Amygdala (tissue), 56 donors: Measurements from ENCODE around the gene HBP1.
"Not testable (repeated sequence)": the region's sequence is repeated elsewhere in the genome, so short reads cannot be mapped to it uniquely, and the experiment has no call there.

Experiments used
- DNase-seq, 56 donors: peaks; one replicate each; lab custom pipeline; 2025; lab: John Stamatoyannopoulos, UW

HBP1 gene

DNA sequence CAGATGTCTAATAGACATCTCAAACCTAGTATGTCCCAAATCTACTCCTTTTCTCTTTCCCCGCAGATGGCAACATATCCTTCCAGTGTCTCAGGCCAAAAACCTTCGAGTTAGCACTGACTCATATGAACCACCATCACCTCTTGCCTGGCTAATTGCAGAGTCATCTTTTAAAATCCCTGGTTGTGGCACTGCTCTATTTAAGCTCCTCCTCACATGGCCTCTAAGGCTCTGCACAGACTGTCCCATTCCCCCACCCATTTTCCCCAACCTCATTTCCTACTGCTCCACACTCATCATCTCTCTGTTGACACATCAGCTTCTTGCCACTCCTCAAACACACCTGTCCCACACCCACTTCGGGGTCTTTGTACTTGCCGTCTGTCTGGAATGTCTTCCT, 16.8 kb upstream of the HBP1 start:
- DNase-seq = no peak

DNA sequence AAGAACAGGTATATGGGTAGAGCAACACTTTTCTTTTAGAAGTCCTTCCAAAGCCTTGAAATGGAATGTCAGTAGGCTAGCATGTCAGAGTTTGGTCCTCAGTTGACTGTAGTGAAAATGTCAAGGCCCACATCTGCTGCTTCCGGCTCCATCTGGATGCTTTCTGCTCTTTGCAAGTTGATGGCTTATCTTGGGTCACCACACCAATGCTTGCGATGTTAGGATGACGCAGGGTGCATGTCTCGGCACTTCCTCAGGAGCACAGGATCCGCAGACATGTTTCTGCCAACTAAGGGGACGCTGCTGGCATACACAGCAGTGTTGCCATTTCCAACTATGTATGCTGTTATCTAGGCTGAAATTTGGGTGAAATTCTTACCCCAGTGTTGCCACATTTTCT, 14.0 kb upstream of the HBP1 start:
- DNase-seq = no peak

GRCh38 chr7:107155726-107156125, 13.1 kb upstream of the HBP1 start:
- not testable (repeated sequence) for DNase-seq

DNA sequence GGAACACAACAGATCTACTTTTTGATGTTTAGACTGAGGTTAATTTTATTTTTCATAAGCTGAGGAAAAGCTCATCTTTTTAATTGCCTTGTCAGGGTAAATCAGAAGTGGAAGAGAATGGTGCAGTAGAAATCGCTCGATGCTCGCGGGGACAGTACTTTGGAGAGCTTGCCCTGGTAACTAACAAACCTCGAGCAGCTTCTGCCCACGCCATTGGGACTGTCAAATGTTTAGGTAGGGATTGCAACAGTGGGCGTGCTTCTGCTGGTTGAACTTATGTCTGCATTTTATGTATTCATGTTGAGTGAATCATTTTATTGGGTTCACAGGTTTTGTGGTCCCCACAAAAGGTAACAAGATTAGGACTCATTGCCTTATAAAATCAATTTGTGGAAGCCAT, 11.7 kb upstream of the HBP1 start:
- no peak for DNase-seq

DNA sequence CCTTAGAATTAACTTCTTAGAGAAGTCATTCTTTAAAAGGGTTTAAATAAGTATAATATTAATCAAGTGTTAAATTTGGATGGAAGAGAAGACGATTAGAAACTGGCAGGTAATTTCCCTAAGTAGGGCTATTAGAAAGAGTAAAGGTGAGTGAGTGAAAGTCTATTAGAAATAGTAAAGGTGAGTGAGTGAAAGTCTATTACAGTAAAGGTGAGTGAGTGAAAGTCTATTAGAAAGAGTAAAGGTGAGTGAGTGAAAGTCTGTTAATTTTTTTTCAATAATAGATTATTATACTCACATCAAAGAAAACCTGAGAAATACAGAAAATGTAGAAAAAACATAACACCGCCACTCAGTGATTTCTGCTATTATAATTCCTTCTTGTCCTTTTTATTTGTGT, 10.8 kb upstream of the HBP1 start:
- DNase-seq = no peak

DNA sequence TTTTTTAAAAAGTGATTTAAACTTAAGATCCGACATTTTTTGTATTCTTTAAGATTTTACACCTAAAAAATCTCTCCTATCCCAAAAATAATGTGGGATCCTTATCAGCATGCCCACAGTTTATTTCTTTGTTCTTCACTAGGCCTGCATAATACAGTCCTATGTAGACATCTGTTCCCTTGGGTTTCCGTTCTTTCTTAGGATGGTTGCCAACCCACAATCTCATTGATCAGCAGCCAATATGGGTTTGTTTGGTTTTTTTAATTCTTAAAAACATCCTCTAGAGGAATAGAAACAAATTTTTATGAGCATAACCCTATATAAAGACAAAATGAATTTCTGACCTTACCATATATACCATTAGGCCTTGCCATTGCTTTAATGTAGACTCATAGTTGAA, 8.4 kb upstream of the HBP1 start:
- DNase-seq = no peak

GRCh38 chr7:107161415-107161814, 7.4 kb upstream of the HBP1 start:
- no peak for DNase-seq

DNA sequence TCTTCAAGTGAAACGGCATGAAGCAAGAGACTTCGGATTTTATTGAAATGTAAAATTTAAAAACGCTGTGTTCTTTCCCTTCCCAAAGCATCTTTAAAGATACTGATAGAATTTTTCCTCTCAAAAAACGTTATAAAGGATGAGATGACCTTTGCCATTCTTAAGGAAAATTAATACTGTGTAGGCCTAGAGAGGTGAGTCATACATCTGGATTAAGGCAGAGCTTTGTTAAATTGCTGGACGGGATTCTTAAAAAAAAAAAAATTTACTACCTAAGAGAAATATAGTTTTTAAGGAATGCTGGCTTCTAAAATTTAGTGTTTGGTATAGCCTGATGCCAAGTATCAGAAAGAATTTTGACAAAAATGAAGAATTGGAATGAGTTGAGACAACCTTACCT, 6.3 kb upstream of the HBP1 start:
- DNase-seq = no peak

DNA sequence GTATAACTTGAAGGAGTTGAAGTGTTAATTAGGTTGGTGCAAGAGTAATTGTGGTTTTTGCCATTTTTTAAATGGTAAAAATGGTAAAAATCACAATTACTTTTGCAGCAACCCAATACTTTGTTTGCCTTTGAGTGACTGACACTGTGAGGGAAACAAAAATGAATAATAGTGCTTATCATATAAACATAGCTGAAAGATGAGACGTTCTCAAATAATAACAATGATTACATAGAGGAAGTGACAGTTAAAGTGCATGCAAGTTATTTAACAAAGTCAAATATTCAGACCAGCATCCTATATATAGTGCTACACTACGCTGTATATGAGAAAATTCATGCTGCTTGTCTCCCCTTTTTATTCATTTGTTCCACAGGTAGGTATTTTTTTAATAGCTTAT, 4.7 kb upstream of the HBP1 start:
- DNase-seq = no peak

- no peak for DNase-seq
Observed at GRCh38 chr7:107165341-107165740, 3.5 kb upstream of the HBP1 start.

DNA sequence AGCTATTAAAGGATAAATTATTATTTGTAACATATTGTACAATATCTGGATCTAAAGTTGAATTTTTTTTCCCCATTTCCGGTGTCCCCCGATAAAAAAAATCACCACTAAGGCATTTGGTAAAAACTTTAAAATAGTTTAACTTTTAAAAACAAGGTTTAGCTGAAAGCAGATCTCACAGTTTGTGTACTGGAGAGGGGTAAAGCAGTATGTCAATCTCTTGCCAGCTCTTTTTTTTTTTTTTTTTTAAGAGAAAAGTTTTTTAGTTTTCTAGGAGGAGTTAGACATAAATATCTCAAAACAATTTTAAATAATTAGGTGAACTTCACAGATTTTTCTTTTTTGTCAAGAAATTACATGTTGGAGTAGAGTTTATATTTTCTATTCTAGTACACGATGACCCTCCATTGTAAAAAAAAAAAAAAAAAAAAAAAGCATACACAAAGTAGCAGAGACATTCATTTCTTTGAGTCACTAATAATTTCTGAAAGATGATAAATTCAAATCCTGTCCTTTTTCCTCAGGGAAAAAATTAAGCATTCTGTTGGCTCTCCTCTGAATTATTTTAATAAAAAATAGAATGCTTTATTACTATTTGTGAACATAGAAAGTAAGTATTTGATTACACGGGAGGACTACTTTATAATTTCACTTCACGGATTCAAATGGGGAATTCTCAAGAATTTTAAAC, 1.9 kb upstream of the HBP1 start:
- no peak for DNase-seq

GRCh38 chr7:107167483-107168232, 1.1 kb upstream of the HBP1 start:
- DNase-seq = peak in 19 of 56 donors; percentile 10 to 78 (median 63)

GRCh38 chr7:107169120-107170050, 582 bp downstream of the HBP1 start:
- DNase-seq = peak; percentile 80 to 98 (median 95)

DNA sequence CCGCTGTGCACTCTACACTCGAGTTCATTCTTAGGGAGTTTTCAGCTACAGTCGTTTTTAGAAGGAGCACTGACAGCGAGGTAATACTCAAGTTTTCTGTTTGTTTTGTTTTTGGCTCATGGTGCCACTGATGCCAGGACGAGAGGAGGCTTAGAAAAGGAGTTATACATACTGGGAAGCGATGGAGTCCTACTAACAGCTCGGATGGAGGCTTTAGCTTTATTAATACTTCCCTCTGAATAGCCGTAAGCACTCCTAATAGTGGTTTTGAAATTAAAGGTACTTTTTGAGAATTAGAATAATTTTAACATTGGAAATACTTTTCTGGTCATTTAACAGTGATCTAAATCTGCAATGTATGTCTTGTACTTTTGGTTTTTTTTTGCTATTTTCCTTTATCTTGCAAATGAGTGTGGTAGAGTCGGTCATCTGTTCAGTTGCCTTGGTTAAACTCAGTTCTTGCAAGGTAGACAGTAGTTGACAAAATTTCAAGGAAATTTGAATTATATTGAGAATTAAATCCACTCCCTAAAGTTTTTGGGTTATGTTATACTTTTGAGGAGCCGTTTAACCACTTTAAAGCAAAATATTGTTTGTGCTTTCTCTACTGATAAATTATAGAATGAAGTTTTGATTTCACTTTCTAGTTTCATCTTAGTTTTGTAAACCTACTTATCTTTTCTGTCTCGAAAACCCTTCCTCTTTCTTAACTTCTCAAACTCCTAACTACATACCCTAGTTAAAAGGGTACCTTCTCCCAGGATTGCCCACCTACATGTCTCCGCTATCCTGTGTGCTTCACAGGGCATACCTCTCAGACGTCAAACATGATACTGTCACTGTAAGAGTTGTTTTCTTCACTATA, 1.5 kb downstream of the HBP1 start:
- no peak for DNase-seq

GRCh38 chr7:107171496-107171895, 2.7 kb downstream of the HBP1 start:
- no peak for DNase-seq

DNA sequence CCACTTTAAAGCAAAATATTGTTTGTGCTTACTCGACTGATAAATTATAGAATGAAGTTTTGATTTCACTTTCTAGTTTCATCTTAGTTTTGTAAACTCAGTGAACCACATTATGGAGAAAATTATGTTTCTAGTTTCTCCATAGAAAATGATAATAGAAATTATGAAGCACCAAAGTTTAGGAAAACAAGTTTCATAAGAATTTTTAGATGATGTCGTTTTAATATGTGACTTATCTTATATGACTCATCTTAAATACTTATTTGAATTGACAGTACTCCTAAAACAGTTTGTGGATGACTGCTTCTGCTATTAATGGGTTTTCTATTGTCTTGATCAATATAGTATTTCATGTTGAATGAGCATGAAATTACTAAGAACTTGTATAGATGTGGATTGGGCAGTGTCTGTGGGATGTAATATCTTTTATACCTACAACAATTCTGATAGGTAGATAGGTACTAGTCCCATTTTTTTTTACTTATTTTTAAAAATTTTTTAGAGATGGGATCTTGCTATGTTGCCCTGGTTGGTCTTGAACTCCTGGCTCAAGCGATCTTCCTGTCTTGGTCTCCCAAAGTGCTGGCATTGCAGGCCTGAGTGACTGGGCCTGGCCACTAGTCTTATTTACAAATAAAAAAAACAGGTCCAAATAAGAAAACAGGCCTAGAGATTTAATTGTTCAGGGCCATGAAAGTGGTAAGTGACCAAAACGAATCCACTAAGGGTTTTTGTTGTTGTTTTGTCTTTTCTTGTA, 3.7 kb downstream of the HBP1 start:
- DNase-seq = no peak

DNA sequence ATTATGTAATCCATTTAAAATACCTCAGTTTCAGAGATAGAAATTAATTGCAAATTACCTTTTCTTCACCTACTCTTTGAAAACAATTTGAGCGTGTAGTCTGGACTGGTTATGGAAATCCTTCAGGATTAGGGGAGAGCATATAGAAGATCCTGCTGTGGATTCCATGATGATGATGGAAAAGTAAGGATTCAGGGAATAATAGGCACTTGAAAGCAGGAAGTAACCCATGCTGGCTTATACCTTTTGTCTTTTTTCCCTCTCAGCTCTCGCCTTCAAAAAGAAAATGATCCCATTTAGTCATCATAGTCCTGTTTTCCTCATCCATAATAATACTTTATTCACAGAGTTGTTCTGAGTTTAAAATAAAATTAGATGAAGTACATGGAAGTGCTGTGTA, 4.4 kb downstream of the HBP1 start:
- DNase-seq = no peak

DNA sequence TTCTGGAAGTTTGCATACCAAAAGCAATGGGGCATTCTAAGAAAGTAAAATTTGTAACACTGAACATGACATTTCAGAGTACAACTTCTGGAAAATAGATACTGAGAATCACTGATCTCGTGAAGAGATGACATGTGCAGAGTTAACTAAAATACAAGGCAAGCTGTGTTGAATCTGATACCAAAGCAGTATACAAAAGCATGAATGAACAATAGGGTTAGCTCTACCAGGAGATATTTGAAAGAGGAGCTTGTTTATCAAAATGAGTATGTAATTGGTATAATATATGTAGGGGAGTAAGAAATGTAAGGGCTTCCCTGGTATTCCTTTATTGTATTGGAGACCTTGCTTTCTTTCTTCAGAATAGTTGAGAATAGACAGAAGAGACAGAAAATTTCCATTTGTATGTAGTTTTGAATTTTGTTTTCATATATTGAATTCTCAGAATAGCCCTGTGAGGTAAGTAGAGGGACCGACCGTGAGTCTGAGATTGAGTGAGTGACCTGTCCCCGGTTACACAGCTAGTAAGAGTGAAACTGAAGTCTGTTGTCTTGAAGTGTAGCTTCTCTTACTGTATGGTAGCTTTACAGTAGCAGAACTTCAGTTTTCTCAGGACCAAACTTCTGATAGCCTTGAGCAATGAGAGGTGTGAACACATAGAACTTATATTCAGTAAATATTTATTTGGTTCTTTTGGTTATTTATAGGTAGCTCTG, 5.0 kb downstream of the HBP1 start:
- DNase-seq = no peak
